Sigmoid colon (tissue), 7 donors: Measurements from ENCODE around the gene ATP10A. TPM values are rescaled to one million over a fixed set of nuclear protein-coding genes. Genes with fewer than 3 reads are reported as not detected.

ENCODE experiments used
- DNase-seq: peaks from one replicate; pipeline ENCODE4 v3.0.0-alpha.2; 2019
- H3K27ac ChIP-seq, 4 donors: fragments of 200-600 bp; sonication (generic); one replicate each; pipeline ENCODE4 v1.5.1; 2016 to 2019; ENCODE audit warnings: mild to moderate bottlenecking in 1 of 4
- H3K27me3 ChIP-seq, 3 donors: fragments of 200-600 bp; sonication (generic); one replicate each; pipeline ENCODE4 v1.5.1; 2019; ENCODE audit warnings: mild to moderate bottlenecking in 1 of 3
- H3K36me3 ChIP-seq, 4 donors: fragments of 200-600 bp; sonication (generic); one replicate each; pipeline ENCODE4 v1.5.1; 2016 to 2019
- H3K4me1 ChIP-seq, 4 donors: fragments of 200-600 bp; sonication (generic); one replicate each; pipeline ENCODE4 v1.5.1; 2017 to 2019
- H3K4me3 ChIP-seq, 4 donors: fragments of 200-600 bp; sonication (generic); one replicate each; pipeline ENCODE4 v1.5.1; 2017 to 2019; ENCODE audit warnings: mild to moderate bottlenecking in 2 of 4, moderate library complexity in 1 of 4
- H3K9me3 ChIP-seq, 4 donors: fragments of 200-600 bp in 3 of 4; sonication (generic) in 3 of 4; one replicate each; pipeline versions ENCODE4 v1.5.1 to v1.6.1; 2013 to 2019
- EP300 ChIP-seq, 4 donors: sonication (generic); formaldehyde crosslinking; IDR thresholded peaks; one replicate each; pipeline ENCODE4 v1.6.1; 2017; ENCODE audit warnings: antibody characterized with exemption in 4 of 4
- POLR2A ChIP-seq, 2 donors: fragments of 450-650 bp; IDR thresholded peaks; one replicate each; pipeline ENCODE4 v1.6.1; 2016; ENCODE audit warnings: antibody characterized with exemption in 2 of 2, mild to moderate bottlenecking in 2 of 2, moderate library complexity in 2 of 2
- POLR2AphosphoS5 ChIP-seq, 4 donors: sonication (generic); formaldehyde crosslinking; IDR thresholded peaks; one replicate each; pipeline ENCODE4 v1.6.1; 2017; ENCODE audit warnings: antibody characterized with exemption in 4 of 4
- WGBS, 2 donors: extraction: QIAGEN DNeasy Blood & Tissue Kit; methylation state at CpG; one replicate each; pipeline ENCODE4 v1.1.7; 2013; 5-methylcytosine and 5-hydroxymethylcytosine counted together
- intact Hi-C: fragments of 100-400 bp; cut with DNase I; formaldehyde crosslinking; loops from one replicate; pipeline ENCODE4 v1.15.1; 2023
- polyA plus RNA-seq, 3 donors: library from polyadenylated mRNA; stranded (reverse); fragments of 200-250 nt; gene quantifications; one replicate each; pipeline ENCODE4 v1.2.3, GENCODE V29; 2013
- total RNA-seq, 4 donors: library from RNA; depleted of rRNA; stranded (reverse); fragments of >200 nt; gene quantifications; one replicate each; pipeline ENCODE4 v1.1.0, GENCODE V29; 2016
- TF ChIP-seq, protein P1 (sequence below), 4 experiments: fragments of 450-650 bp in 3 of 4; fragments of 200-600 bp in 1 of 4; IDR thresholded peaks; one replicate each; pipeline ENCODE4 v1.5.1; 2016 to 2019; ENCODE audit warnings: antibody characterized with exemption in 4 of 4, mild to moderate bottlenecking in 3 of 4, moderate library complexity in 2 of 4
- donor health status: healthy with polysubstance abuse.
- donor health status: Bipolar disorder and iron deficiency.
- donor health status: healthy.

Gene ATP10A
- total and polyA plus RNA-seq, 7 donors: 0.23 to 7.7 (median 2.9) TPM

DNA sequence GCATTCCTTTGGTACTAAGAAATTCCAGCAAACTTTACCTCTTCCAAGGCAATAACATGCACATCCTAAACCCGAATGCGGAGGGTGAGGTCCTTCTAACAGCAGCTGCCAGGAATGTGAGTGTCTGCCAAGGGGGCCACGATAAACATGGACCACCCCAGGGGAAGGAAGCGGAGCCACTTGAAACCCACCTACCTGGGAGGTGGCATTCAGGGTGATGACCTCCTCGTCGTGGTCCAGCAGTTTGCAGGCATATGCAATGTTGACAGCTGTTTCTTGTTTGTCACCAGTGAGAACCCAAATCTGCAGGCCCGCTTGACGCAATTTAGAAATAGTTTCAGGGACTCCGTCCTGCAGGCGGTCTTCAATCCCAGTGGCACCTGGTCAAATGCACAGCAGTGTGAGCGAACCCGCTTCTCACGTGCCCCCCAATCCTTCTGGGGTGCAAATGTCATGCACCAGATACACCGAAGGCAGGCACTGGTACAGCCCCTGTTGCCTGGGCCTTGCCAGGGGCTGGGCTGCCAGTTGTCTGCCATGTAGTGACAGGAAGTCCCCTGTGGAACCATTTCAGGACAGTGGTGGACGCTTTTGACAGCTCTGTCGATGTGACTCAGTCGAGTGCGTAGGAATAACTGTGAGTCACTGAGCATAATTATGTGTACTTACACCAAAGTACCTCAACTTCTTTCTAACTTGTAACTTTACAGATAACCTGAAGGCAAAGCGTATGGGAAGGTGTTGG is 161.2 kb downstream of the ATP10A start:
- intact Hi-C loops: no loop called here
- TF ChIP-seq EP300 (IDR thresholded peaks at IDR 0.05) (no peak), POLR2AphosphoS5 (IDR thresholded peaks at IDR 0.05) (no peak), POLR2A (IDR thresholded peaks at IDR 0.05) (no peak)
- TF ChIP-seq, protein P1, sequence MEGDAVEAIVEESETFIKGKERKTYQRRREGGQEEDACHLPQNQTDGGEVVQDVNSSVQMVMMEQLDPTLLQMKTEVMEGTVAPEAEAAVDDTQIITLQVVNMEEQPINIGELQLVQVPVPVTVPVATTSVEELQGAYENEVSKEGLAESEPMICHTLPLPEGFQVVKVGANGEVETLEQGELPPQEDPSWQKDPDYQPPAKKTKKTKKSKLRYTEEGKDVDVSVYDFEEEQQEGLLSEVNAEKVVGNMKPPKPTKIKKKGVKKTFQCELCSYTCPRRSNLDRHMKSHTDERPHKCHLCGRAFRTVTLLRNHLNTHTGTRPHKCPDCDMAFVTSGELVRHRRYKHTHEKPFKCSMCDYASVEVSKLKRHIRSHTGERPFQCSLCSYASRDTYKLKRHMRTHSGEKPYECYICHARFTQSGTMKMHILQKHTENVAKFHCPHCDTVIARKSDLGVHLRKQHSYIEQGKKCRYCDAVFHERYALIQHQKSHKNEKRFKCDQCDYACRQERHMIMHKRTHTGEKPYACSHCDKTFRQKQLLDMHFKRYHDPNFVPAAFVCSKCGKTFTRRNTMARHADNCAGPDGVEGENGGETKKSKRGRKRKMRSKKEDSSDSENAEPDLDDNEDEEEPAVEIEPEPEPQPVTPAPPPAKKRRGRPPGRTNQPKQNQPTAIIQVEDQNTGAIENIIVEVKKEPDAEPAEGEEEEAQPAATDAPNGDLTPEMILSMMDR (IDR thresholded peaks at IDR 0.05): no peak
- H3K9me3 ChIP-seq: no peaks in the 10 kb centered on the region
- 91 to 93% methylated on average over 19 of the region's 19 CpGs for WGBS, 2 donors
- H3K27ac ChIP-seq: no peak overlapping the region
- H3K36me3 ChIP-seq: peaks cover 0 to 4% (median 0%) of the 10 kb centered on the region in 4 donors
- no peaks in the 10 kb centered on the region for H3K27me3 ChIP-seq
- peak; percentile 40 for DNase-seq
- no peak overlapping the region for H3K4me3 ChIP-seq
- no peaks in the 10 kb centered on the region for H3K4me1 ChIP-seq

DNA sequence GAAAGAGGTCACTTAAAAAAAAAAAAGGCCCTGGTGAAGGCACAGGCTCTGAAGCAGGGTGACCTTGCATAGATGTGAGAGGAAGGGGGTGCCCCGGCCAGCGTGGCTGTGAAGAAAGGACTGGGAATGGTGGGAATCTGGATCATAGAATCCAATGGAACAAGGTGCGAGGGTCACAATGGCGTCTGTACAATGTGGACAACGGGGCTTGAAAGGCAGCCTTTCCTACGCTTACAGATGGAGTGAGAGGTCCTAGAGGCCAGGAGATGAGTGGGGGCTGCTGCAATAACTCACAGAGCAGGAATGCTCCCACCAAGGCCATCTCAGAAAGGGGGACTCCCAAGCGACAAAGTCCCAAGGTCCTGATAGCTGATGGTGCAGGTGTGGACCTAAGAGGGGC is 162.2 kb downstream of the ATP10A start:
- H3K27ac ChIP-seq: no peak overlapping the region
- H3K9me3 ChIP-seq: no peaks in the 10 kb centered on the region
- TF ChIP-seq, protein P1 (IDR thresholded peaks at IDR 0.05): no peak
- TF ChIP-seq POLR2A (IDR thresholded peaks at IDR 0.05) (no peak), POLR2AphosphoS5 (IDR thresholded peaks at IDR 0.05) (no peak), EP300 (IDR thresholded peaks at IDR 0.05) (no peak)
- H3K27me3 ChIP-seq: no peaks in the 10 kb centered on the region
- 91 to 92% methylated on average over 7 of the region's 7 CpGs for WGBS, 2 donors
- DNase-seq: peak; percentile 29
- H3K4me3 ChIP-seq: no peak overlapping the region
- no peaks in the 10 kb centered on the region for H3K4me1 ChIP-seq
- H3K36me3 ChIP-seq: peaks cover 0 to 7% (median 2%) of the 10 kb centered on the region in 4 donors
- intact Hi-C loops: no loop called here

DNA sequence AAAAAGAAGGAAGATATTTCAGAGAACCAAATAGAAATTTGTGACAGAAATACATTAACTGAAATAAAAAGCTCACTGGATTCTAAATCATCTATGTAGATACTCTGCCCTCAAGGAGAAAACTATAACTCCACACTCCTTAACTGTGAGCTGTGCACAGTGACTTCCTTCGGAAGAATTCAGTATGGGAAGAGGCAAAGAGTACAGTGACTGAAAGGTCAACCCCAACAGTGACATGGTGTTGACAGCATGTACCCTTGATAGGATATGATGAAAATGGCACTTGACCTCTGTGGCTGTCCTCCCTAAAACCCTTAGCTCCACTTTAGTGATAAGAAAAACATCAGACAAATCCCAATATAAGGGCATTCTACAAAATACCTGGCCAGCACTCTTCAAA is 165.5 kb downstream of the ATP10A start:
- Histone ChIP-seq H3K36me3 (peaks cover 0 to 24% (median 11%) of the 10 kb centered on the region in 4 donors), H3K27me3 (no peaks in the 10 kb centered on the region), H3K4me1 (no peaks in the 10 kb centered on the region), H3K4me3 (no peak overlapping the region), H3K9me3 (no peaks in the 10 kb centered on the region), H3K27ac (no peak overlapping the region)
- WGBS, 2 donors: 93 to 96% methylated on average over 1 of the region's 1 CpG
- intact Hi-C loops: no loop called here
- no peak for TF ChIP-seq POLR2AphosphoS5 (IDR thresholded peaks at IDR 0.05)
- TF ChIP-seq, protein P1 (IDR thresholded peaks at IDR 0.05): no peak
- no peak for TF ChIP-seq EP300 (IDR thresholded peaks at IDR 0.05)
- TF ChIP-seq POLR2A (IDR thresholded peaks at IDR 0.05): no peak
- no peak for DNase-seq

DNA sequence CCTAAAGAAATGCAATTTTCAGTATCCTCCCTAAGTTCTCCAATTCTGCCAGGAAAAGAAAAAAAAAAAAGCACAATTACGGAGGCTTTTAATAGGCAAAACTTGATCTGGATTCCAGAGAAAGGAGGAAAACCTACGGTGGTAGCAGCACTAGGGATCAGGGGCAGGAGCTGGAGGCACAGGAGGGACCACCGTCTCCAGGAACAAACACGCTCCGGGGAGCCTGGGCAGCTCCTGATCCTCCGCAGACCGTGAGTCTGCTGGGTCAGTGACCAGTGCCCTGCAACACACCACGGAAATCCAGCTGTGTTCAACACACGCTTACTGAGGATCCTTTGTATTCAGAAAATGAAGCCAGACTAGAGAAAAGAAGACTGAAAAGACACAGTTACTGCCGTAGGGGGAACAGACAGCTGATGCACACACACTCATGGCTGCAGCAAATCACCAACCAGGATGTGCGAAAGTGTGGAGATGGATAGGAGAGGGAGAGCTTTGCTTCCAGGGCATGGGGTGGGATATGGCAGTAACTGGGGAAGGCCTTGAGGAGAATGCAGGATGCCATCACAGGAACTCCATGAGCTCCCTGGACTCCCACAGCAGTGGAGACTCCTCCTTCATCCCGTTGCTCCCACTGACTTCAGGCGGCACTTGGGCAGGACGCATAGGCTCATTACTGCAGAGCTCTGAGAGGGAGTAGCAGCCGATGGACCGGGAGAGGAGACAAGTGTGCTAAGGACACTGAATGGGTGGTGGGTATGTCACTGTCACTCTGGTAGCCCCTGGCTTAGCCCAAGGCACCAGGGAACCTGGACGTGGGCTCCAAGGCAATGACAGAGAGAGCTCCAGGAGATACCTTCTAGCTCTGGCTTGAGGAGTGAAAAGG is 167.0 kb downstream of the ATP10A start:
- Histone ChIP-seq H3K9me3 (no peaks in the 10 kb centered on the region), H3K4me3 (no peak overlapping the region), H3K27me3 (no peaks in the 10 kb centered on the region), H3K4me1 (peaks cover 0 to 7% (median 3%) of the 10 kb centered on the region in 4 donors), H3K27ac (no peak overlapping the region), H3K36me3 (peaks cover 0 to 24% (median 11%) of the 10 kb centered on the region in 4 donors)
- DNase-seq: peak; percentile 29
- intact Hi-C loops: no loop called here
- TF ChIP-seq POLR2AphosphoS5 (IDR thresholded peaks at IDR 0.05): no peak
- TF ChIP-seq, protein P1 (IDR thresholded peaks at IDR 0.05): no peak
- no peak for TF ChIP-seq EP300 (IDR thresholded peaks at IDR 0.05)
- TF ChIP-seq POLR2A (IDR thresholded peaks at IDR 0.05): no peak
- WGBS, 2 donors: 90 to 91% methylated on average over 17 of the region's 17 CpGs
